22Rv1 (cell line): ENCODE data around the gene KRT4.

Experiments used
- H3K27ac ChIP-seq: fragments of 450-650 bp; 2 replicates; pipeline ENCODE4 v1.5.1; 2017
- CTCF ChIP-seq: fragments of 450-650 bp; IDR thresholded peaks from 2 replicates; pipeline ENCODE4 v1.5.1; 2017; ENCODE audit warnings: mild to moderate bottlenecking
- ZFX ChIP-seq: fragments of 450-650 bp; IDR thresholded peaks from 2 replicates; pipeline ENCODE4 v1.6.1; 2017; ENCODE audit warnings: antibody characterized with exemption, borderline replicate concordance

Gene KRT4

GRCh38 chr12:52822771-52823510 lies 9.0 kb upstream of the KRT4 start:
- no peak overlapping the region for H3K27ac ChIP-seq
- TF ChIP-seq CTCF = no peak

- no peak overlapping the region for H3K27ac ChIP-seq
- TF ChIP-seq CTCF (no peak), ZFX (no peak)
Measured at GRCh38 chr12:52821826-52822660, 8.1 kb upstream of the KRT4 start.

GRCh38 chr12:52821071-52821730 lies 7.3 kb upstream of the KRT4 start:
- no peak for TF ChIP-seq ZFX
- no peak for TF ChIP-seq CTCF
- H3K27ac ChIP-seq = no peak overlapping the region

GRCh38 chr12:52820521-52820920 lies 6.6 kb upstream of the KRT4 start:
- no peak for TF ChIP-seq ZFX
- TF ChIP-seq CTCF = no peak
- H3K27ac ChIP-seq = no peak overlapping the region

- TF ChIP-seq ZFX (no peak), CTCF (no peak)
- H3K27ac ChIP-seq = no peak overlapping the region
Measured at GRCh38 chr12:52819731-52820510, 6.0 kb upstream of the KRT4 start.

GRCh38 chr12:52818887-52819420 lies 5.0 kb upstream of the KRT4 start:
- no peak overlapping the region for H3K27ac ChIP-seq
- TF ChIP-seq CTCF = no peak
- no peak for TF ChIP-seq ZFX
